Measurements from ENCODE around the gene ADM5.

The ADM5 gene

DNA sequence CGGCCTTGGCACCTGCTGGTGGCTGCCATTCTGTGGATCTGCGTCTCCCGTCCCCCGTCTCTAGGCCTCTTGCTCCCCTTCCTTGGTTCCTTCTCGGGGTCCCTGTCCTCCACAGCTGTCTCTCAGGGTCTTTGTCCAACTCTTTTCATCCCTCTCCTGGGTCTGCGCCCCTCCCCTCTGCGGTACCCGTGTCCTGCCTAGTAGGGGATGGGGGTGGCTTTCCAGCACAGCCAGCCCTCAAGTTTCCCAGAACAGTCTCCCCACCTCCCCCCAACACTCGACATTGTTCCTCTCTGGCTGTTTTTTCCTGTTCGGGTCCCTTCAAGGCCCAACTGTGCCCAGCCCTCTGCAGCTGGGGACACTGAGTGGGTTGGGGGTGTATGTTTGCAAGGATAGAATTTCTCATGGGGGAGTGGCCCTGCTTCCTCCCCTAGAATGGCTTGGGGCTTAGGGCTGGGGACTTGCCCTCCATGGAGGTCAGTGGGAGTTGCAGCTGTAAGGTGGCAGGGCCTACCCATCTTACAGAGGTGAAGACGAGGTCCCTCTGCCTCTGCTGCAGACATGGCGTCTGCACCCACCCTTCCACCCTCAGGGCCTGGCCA, 762 bp upstream of the ADM5 start:
- TF ChIP-seq, protein P1, sequence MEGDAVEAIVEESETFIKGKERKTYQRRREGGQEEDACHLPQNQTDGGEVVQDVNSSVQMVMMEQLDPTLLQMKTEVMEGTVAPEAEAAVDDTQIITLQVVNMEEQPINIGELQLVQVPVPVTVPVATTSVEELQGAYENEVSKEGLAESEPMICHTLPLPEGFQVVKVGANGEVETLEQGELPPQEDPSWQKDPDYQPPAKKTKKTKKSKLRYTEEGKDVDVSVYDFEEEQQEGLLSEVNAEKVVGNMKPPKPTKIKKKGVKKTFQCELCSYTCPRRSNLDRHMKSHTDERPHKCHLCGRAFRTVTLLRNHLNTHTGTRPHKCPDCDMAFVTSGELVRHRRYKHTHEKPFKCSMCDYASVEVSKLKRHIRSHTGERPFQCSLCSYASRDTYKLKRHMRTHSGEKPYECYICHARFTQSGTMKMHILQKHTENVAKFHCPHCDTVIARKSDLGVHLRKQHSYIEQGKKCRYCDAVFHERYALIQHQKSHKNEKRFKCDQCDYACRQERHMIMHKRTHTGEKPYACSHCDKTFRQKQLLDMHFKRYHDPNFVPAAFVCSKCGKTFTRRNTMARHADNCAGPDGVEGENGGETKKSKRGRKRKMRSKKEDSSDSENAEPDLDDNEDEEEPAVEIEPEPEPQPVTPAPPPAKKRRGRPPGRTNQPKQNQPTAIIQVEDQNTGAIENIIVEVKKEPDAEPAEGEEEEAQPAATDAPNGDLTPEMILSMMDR (IDR thresholded peaks at IDR 0.05; ENCODE audit: low read depth, low read length): no peak
- no peak overlapping the region for H3K4me3 ChIP-seq (ENCODE audit: low read depth, low read length)
- H3K27me3 ChIP-seq (ENCODE audit: insufficient read depth, low read depth, severe bottlenecking): no peaks in the 10 kb centered on the region
- H3K27ac ChIP-seq: no peak overlapping the region
- no peaks in the 10 kb centered on the region for H3K9me3 ChIP-seq (ENCODE audit: severe bottlenecking)
- peaks cover 46% of the 10 kb centered on the region for H3K36me3 ChIP-seq
- no peak for DNase-seq

DNA sequence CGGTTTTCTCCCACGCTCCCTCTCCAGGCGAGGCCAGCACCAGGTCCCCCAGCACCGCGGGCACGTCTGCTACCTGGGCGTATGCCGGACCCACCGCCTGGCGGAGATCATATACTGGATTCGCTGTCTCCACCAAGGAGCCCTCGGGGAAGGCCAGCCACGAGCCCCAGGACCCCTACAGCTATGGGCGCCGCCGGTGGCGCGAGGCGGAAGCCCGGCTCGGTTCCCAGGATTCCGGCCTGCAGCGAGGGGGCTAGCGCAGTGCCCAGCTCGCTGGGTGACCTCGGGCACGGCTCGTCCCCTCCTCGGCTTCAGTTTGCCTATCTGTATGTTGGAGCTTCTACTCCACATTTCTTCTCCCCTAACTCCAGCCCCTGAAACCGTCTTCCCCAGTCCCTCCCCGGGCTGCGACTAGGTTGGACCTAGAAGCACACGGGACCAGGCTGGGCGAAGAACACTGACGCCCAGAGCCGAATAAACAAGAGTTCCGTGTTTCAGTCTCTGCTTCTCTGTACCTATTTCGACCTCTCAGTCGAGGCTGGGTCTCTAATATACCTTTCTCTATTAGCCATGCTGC, 773 bp downstream of the ADM5 start:
- no peak for DNase-seq
- TF ChIP-seq, protein P1 (IDR thresholded peaks at IDR 0.05; ENCODE audit: low read depth, low read length): no peak
- H3K9me3 ChIP-seq (ENCODE audit: severe bottlenecking): no peaks in the 10 kb centered on the region
- no peaks in the 10 kb centered on the region for H3K27me3 ChIP-seq (ENCODE audit: insufficient read depth, low read depth, severe bottlenecking)
- H3K27ac ChIP-seq: peak overlapping the region; percentile 91
- peaks cover 32% of the 10 kb centered on the region for H3K36me3 ChIP-seq
- peak overlapping the region; percentile 55 for H3K4me3 ChIP-seq (ENCODE audit: low read depth, low read length)

DNA sequence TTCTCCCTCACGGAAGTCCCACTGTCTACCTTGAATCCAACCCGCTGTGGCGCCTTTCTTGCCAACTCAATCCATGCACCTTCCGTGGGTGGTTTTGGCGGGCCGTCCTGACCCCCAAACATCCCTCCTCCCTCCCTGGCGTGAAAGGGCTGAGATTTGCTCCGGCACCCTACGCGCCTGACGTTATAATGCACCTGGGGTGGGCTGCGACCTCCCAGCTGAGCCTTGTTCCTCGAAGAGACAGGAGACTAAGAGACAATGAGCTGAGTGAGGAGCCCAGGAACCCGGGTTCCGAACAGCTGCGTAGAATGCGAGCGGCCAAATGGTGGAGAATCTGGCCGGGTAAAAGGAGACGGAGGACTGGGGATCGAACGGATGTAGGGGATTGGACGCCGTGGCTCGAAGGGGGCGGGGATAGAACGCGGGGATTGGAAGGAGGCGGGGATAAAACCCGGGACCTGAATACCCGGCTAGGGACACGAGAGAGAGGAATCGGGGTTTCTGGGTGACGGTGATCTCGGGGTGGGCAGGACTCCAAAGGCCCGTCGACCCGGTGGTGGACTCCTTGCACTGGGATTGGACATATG, 1.4 kb downstream of the ADM5 start, which contains the start of gene CPT1C:
Gene CPT1C (plus strand): TSS at position 461 of the 587 bp plus-strand sequence. CDS start 1,137 bp downstream, outside the sequence.
- peak within 1 kb of the TSS; percentile 91 for H3K27ac ChIP-seq
- H3K36me3 ChIP-seq: peaks cover 27% of the 10 kb centered on the region
- DNase-seq: peak; percentile 95
- TF ChIP-seq, protein P1 (IDR thresholded peaks at IDR 0.05; ENCODE audit: low read depth, low read length): no peak
- H3K27me3 ChIP-seq (ENCODE audit: insufficient read depth, low read depth, severe bottlenecking): no peaks in the 10 kb centered on the region
- no peaks in the 10 kb centered on the region for H3K9me3 ChIP-seq (ENCODE audit: severe bottlenecking)
- H3K4me3 ChIP-seq (ENCODE audit: low read depth, low read length): peak within 1 kb of the TSS; percentile 55

DNA sequence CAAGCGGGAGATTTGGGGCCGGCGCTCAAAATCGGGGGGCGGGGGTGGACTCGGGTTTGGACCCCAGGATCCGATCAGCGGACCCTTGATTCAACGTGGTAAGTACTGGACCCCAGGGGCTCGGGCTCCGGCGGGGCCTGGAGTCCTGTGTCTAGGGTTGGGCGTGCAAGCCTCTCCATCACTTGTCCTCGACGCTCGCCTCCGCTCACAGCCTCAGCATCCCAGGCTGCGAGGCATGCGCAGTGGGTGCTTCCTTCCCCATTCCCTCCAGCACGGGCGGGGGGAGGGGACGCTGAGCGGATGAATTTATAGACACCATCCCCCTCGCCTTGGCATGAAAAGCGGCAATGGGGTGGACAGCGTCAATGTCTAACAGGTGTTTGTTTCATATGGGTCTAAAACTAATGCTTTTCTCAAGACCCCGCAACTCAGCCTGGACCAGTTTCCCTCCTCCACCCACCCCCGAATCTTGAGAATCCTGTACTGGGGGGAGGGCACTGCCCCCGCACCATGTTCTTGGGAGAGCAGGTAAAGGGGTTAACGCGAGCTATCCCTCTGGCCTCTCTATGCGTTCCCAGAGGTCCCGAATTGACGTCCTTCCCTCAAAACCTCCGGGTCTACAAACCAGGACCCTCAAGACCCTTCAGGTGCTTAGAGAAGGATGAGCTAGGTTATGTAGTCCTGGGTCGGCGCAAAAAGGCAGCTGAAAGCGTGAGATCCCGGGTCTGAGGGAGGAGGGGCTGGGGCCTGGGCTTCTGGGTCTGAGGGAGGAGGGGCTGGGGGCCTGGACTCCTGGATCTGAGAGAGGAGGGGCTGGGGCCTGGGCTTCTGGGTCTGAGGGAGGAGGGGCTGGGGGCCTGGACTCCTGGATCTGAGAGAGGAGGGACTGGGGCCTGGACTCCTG, 2.1 kb downstream of the ADM5 start:
- Histone ChIP-seq H3K4me3 (ENCODE audit: low read depth, low read length) (peak overlapping the region; percentile 55), H3K27me3 (ENCODE audit: insufficient read depth, low read depth, severe bottlenecking) (no peaks in the 10 kb centered on the region), H3K36me3 (peaks cover 21% of the 10 kb centered on the region; the same call in 1 of the 2 replicates), H3K9me3 (ENCODE audit: severe bottlenecking) (no peaks in the 10 kb centered on the region), H3K27ac (peak overlapping the region; percentile 91)
- peak; percentile 90 for DNase-seq
- TF ChIP-seq, protein P1 (IDR thresholded peaks at IDR 0.05; ENCODE audit: low read depth, low read length): no peak

DNA sequence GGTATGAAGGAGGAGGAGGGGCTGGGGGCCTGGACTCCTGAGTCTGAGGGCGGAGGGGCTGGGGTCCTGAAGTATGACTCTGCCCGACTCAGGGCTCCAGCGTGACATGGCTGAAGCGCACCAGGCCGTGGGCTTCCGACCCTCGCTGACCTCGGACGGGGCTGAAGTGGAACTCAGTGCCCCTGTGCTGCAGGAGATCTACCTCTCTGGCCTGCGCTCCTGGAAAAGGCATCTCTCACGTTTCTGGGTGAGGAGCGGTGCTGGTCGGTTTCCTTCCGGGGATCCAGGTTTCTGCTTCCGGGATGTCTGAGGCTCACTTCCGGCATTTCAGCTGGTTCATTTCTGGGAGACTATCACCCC, 2.7 kb downstream of the ADM5 start:
- no peak overlapping the region for H3K27ac ChIP-seq
- no peaks in the 10 kb centered on the region for H3K9me3 ChIP-seq (ENCODE audit: severe bottlenecking)
- no peak for DNase-seq
- TF ChIP-seq, protein P1 (IDR thresholded peaks at IDR 0.05; ENCODE audit: low read depth, low read length): no peak
- peak overlapping the region; percentile 55 for H3K4me3 ChIP-seq (ENCODE audit: low read depth, low read length)
- H3K27me3 ChIP-seq (ENCODE audit: insufficient read depth, low read depth, severe bottlenecking): no peaks in the 10 kb centered on the region
- peaks cover 23% of the 10 kb centered on the region for H3K36me3 ChIP-seq

Measured in WERI-Rb-1 (cell line).